DMS79 treated with DMSO at 0.1 percent for 48 hours (cell line): ENCODE measurements around the gene SLC38A10.
A peak's percentile ranks its signal among the peaks of the same experiment; 100 is the strongest.
"Not testable (repeated sequence)": the region's sequence is repeated elsewhere in the genome, so short reads cannot be mapped to it uniquely, and the experiment has no call there.

ENCODE experiments used
- DNase-seq: peaks from one replicate; lab custom pipeline; 2025; lab: John Stamatoyannopoulos, UW

SLC38A10 gene

DNA sequence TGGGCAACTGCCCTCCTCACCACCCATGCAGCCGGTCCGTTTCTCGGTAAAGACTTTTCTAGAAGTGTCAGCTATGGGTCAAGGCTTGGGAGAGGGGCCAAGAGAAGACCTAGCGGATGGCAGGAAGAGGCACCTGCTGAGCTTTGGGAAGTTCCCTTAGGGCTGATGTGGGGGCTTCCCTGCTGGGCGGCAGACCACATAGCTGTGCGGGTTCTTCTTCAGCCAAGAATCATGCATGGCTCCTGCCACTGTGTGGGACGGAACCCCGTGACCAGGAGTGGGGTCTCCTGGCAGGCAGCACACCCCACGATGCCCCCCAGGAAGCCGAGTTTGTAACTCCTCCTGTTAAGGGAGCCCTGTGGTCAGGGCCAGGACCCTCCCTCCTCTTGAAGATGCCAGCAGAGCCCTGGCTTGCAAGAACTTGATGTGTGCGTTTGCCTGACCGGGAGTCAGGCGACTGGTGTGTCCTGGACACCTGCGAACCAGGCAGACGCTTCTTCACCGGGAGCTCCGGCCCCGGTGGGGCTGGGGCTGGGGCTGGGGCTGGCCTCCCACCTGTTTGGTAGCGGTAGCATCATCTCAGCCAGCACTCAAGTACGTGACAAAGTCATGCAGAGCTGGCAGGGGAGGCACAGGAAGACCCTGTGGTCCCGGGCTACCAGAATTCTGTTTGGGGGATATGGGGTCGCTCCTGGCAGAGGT, 17.7 kb upstream of the SLC38A10 start:
- DNase-seq: no peak

DNA sequence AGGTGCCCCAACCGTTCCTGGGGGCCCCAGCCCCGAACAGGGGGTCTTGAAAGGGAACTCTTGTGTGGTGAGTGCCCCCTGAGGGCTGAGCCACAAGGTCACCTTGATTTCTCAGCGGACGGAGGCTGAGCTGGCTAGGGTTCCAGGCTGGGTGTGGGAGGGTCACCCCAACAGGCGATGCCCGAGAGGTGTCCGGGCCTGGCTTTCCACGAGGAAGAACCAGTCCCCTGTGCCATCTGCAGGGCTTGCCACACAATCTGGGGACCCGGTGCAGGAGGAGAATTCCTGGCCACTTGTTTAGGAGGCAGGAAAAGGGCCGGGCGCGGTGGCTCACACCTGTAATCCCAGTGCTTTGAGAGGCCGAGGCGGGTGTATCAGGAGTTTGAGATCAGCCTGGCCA, 16.8 kb upstream of the SLC38A10 start:
- DNase-seq: no peak

DNA sequence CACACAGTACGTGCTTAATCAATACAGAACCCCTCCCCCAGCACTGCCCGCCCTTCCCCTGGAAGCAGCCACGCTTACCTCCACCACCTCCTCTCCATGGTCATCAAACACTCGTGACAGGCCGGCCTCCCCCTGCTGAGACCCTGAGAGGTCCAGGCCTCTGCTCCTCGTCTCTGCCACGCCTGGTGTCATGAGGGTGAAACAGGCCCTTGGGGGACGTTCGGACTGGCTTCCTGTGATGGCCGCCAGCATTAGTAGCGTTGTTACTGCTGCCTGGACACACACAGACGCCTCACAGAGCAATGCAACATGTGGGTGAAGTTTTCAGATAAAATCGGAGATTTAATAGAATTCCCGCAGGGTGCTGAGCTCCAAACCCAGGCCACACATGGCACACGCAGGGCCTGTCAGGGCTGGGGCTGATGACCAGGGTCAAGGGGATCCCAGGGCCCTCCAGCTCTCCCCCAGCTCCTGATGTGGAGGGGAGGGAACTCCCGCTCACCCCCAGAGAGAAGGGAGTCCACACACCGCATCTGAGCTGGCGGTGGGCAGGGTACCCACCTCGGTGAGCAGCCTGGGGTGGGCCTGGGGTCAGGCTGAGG, 15.9 kb upstream of the SLC38A10 start:
- no peak for DNase-seq

DNA sequence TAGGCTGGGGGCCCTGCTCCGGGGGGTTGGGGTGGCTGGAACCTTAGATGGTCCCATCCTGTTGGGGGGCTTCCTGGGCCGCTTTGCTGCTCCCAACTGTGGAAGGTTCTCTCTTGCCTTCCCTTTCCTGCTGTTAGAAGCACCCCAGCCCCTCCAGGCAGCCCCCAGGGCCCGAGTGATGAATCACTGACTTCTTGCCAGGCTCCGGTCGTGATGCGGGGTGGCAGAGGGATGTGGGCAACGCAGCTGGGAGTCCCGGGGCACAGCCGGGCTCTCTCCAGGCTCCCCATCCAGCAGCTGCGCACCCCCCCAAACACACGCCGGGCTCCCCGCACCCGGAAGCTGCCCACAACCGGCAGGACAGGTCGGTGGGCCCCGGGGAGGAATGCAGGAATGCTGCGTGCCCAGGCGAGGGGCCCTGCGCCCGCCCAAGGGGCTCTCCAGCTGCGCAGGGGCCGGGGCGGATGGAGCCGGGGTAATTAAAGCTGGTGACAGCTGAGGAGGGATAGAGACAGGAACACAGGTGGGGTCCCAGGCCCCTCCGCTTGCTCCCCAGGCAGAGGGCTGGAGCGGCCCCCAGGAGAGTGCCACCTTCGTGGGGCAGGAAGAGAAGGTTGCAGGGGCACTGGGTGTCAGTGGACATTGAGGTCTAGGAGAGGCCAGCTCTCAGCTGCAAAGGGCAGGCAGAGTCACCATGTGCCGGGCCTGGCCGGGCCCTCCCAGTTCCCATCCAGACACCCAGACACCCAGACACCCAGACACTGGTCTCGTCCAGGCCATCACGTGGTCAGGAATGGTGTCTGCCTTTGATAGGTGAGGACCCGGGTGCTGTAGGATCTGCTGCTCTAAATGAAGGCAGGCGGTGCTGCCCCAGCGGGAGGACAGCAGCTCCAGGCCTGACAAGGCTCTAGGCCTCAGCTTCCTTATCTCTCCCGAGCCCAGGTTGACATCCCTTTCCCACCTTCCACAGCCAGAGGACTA, 15.0 kb upstream of the SLC38A10 start:
- no peak for DNase-seq

DNA sequence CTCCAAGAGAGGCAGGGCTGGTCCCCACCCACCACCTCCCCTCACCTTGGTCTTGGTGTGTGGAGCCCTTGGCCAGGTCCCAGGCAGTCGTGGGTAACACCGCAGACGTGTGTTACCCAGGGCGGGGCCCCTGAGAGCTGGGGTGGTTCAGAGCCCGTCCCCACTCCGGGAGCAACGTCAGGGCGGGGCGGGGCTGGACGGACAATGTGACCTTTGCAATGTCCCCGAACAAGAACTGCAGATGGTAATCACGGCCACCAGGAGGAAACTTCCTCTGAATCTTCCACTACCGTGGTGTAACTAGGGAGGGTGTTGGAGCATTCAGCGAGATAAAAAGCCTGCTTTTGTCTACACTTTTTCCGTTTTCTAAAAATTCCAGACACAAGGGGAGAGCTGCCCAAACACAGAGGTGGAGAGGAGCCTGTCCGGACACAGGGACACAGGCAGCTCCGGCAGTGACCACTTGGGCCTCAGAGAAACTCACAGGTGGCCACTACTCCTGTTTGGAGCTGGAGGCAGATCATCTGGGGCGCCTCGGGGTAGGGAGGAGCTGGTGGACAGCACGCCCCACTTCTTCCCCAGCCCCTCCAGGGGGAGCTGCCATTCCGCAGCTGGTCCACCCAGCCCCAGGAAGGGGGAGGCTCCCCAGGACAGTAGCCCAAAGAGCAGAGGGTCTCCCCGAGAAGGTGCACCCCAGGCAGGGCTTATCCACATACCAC, 14.2 kb upstream of the SLC38A10 start:
- DNase-seq: no peak

DNA sequence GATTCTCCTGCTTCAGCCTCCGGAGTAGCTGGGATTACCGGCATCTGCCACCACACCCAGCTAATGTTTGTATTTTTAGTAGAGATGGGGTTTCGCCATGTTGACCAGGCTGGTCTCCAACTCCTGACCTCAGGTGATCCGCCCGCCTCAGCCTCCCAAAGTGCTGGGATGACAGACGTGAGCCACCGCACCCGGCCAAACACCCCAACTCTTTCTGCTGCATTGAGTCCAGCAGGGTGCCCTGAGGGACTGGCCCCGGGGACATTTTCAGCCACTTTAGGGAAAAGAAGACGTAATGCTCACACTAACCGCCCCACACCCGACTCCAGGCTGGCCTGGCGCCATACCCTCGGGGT, 13.7 kb upstream of the SLC38A10 start:
- DNase-seq: not testable (repeated sequence)

DNA sequence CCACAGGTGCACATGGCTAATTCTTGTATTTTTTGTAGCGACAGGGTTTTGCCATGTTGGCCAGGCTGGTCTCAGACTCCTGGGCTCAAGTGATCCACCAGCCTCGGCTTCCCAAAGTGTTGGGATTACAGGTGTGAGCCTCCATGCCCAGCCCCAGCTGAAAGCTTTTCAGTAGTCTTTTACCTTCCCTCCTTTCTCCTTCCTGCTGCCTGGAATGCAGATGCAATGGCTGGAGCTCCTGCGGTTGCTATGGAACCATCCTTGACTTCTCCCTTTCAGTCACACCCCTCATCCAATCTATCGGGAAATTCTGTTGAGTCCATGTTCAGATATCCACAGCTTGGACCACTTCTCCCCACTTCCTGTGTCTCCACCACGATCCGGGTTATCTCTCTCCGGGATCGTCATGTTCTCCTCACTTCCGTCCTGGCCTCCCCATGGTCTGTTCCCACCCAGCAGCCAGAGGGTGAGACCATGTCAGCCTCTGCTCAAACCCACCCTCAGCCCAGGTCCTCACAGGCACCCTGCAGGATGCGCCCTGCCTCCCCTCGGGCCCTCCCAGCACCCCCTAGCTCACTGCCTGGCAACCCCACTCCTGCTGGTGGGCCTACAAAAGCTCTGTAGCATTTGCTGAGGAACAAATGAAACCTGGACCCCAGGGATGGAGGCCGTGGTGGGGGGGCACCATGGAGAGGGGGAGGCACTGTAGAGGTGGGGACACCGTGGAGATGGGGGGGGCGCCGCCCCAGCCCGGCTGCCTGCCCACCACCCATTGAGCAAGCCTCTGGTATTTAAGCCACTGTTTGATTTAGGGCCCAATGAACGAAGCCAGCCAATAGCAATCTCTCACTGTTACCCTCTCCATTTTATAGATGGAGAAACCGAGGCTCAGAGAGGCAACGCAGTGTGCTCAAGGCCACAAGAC, 12.8 kb upstream of the SLC38A10 start:
- no peak for DNase-seq

DNA sequence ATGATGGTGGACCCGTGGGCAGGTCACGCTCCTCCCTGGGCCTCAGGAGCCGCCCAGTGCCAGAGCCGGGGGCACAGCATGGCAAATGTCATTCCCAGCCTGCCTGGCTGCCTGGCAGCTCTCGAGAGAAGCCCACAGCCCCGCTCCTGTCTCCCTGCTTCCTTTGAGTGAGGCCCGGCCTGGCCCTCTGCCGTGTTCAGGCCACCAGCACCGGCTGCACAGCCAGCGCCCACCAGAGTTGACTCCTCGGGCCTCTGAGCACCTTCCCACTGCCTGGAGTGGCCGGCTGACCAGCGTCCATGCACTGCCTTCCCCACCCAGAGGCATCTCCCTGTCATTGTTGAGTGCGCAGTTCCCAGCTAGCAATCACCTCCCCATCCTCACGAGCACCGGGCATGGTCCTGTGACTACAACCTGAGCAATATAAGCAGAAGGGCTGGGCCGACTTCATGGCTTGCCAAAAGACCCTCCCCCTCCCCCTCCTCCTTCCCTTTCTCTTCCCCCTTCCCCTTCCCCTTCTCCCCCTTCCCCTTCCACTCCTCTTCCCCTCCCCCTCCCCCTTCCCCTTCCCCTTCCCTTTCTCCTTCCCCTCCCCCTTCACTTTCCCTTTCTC, 11.9 kb upstream of the SLC38A10 start:
- no peak for DNase-seq

DNA sequence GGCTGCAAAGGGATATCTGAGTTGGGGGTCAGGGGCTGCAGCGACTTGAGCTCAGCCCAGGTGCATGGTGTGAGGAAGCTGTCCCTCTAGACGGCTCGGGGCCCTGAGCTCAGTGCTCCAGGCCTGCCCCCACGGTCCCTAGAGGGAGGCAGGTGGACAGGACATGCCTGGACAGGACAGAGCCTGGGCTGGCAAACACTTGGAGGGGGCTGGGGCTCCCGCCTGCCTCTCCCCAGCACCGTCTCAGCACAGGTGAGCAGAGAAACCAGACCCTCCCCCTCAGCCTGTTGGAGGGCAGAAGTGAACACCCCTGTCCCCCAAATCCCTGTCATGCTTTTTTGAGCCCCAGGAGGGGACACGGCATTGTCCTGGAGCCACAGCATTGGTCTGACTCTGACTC, 11.4 kb upstream of the SLC38A10 start:
- peak; percentile 6 for DNase-seq

DNA sequence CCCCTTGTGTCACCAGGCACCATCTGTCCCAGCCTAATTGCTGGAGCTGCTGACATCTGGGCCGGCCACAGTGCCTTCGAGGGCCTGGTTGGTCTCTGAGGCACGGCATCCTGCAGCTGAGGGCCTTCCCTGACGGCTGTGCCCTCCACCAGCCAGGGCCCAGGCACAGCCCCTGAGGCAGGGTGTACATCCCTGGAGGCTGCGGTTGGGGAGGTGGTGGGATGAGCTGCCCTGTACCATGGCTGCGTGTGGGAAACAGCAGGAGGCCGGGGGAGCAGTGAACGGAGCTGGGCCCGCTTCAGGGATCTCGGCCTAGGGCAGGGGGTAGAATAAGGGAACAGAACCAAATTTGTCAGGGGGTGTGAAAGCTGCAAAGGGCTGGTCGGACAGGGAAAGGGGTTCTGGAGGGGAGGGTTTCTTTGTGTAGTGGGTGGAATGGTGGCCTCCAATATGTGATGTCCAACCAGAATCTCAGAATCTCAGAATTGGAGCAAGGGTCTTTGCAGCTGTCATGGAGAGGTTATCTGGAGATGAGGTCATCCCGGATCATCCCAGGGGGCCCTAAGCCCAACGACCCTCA, 10.0 kb upstream of the SLC38A10 start:
- DNase-seq: no peak

DNA sequence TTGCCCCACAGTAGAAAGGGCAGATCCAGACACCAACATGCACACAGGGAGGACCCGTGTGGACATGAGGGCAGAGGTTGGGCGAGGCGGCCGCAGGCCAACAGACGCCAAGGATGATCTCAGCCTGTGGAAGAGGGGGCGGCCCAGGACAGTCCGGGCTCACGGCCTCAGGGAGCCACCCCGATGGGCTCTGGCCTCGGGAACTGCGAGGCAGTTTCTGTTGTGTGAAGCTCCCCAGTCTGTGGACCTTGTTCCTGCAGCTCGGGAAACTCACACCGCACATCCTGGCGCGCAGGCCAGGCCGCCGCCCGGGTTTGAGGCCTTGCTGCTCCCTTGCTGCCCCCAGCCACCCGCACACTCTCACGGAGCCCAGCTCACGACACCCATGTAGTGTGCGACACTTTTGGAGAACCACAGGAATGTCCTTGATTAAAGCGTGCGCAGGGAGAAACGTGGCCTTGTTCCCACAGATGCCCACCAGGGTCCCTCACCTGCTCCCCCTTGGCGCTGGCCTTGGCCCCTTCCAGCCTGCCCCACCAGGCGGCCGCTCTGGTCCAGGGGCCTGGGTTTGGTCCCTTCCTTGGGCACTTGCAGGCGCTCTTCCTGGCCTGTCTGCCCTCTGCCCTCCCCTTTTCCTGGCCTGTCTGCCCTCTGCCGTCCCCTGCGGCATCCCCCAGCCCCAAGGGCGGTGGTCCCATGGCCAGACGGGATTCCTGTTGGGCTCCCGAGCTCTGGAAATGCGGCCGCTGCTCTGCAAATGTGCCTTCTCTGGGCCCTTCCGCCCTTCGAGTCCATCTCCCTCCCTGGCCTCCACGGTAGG, 9.3 kb upstream of the SLC38A10 start:
- DNase-seq: no peak

DNA sequence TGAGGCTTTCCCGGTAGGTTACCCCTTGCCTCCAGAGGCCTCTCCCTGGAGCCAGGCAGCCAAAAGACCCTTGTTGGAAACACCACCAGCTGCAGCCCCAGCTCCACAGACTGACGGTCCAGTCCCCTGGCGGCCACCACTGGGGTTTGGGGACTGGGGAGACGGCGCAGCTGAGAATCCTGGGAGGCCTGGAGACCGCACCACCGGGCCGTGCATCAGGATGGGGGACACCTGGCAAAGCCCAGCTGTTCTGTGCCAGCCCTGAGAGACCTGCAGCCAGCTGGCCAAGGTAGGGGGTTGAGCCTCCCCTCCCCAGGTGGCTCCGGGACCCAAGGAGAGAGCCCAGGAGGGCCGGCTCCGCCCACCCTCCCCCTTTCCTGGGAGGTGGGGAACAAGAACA, 8.3 kb upstream of the SLC38A10 start:
- no peak for DNase-seq

DNA sequence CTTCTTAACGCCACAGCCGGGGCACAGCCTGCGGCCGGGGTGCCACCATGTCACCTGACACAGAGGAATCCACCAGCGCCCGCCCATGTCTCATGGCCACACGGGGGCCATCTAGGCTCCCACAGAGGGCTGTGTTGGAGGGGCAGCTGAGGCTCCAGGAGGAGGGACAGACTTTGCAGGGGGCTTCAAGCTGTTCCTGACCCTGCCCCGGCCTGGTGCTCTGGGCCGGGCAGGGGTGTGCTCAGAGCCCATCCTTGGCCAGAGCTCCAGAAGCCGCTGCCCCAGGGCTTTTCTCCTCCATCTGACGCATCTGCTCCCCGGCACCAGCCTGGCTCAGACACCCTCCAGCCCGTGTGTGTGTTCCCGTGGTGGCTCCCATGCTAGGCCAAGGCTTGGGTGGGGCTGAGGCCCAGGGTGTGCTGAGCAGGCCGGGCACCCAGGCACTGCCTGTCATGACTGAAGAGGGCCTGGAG, 7.8 kb upstream of the SLC38A10 start:
- no peak for DNase-seq

DNA sequence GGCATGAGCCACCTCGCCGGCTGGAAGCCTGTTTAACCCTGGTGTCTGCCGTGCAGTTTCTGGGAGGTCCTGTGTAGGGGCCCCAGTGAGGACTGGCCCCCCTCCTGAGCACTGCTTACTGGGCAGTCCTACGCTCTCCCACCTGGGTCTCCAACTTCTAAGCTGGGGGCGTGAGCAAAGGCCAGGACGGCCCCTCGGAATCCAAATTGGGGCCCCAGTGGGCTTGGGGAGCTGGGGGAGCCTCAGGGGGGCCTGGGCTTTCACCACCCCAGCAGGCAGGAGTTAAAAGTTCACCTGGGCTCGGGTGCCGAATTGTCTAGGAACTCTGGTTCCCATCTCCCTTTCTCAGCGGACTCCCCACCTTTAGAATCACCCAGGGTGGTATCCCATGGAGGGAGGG, 7.2 kb upstream of the SLC38A10 start:
- no peak for DNase-seq

DNA sequence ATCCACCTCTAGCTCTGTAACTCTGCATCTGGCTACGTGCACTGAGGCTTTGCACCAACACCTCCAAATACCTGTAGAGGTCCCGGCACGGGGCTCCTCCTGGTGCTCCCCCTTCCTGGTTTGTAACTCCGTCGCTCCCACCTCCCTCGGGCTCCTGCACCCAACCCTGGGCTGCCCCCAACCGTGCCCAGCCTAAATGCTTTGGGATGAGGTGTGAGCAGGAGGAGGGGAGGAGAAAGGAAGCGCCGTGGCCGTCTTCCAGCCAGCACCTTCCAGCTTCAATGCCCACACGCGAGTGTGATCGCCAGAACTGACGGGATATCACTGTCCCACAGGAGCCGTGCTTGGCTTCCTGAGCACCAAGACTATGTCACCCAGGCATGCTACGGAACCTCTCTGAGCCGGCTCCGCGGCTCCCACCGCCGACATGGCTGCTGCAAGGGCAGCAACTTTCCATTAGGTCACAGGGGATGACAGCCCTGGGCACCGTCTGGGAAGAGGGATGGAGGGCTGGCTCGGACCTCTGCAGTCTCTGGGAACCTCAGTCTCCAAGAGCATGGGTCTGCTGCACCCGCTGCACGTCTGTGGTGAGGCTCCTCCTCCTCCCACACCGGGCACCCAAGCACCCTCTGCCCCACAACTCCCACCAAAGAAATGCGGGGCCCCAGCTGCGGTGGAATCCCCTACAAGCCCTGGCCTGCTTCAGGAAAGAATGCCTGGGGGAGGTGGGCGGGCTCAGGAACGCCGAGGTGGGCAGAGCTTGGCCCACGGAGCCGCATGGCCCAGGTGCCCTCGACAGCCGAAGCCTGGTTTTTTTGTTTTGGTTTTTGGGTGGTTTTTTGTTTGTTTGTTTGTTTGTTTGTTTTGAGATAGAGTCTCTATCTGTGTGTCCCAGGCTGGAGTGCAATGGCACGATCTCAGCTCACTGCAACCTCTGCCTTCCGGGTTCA, 6.4 kb upstream of the SLC38A10 start:
- no peak for DNase-seq

DNA sequence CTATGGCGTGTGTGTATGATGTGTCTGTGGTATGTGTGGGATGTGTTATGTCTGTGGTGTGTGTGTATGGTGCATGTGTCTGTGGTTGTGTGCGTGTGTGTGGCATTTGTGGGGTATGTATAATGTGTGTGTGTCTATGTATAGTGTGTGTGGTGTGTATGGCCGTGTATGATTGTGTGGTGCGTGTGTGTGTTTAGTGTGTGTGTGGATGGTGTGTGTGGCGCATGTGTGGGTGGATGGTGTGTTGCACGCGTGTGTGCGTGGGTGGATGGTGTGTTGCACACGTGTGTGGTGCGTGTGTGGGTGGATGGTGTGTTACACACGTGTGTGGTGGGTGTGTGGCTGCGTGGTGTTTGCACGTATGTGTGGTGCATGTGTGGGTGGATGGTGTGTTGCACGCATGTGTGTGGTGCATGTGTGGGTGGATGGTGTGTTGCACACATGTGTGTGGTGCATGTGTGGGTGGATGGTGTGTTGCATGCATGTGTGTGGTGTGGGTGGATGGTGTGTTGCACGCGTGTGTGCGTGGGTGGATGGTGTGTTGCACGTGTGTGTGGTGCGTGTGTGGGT, 5.6 kb upstream of the SLC38A10 start:
- DNase-seq: no peak

DNA sequence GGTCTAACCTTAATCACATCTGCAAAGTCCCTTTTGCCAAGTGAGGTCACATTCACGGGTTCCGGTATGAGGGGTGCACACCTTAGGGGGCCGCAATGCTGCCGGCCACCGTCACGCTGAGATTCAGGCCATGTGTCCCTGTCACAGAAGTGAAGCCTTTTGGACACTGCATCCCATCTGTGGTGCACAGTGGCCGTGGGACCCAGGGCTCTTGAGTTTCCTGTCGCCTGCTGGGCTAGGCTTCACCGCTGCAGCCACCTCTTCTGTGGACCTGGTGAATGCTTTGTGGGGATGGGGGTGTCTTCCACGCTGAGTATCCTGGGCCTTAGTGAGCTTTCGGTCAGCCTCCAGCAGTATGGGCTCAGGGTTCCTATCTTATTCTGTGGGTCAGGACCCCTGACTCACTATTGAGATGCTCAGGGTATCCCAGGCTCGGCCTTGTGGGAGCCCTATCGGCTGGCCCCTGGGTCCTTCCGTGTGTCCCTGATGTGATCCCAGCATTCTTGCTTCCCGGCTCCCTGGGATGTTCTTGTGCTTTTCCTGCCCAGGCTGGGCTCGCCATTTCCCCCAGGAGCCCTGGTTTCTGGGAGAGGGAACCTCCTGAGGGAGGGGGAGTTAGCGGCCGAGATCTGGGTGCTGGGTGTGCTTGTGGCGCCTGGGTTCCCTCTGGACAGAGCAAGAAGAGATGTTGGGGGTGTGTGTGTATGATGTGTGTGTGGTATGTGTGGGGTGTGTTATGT, 4.9 kb upstream of the SLC38A10 start:
- no peak for DNase-seq
